Natural killer cell treated with Interleukin-12 subunit alpha and Interleukin-12 subunit beta and Interleukin-15 and Interleukin-18, amount 100 ng/mL, for 72 hours (primary cell): ENCODE measurements around the gene NFE2L2. TPM values are rescaled to one million over a fixed set of nuclear protein-coding genes. Genes with fewer than 3 reads are reported as not detected.

Experiments
- ATAC-seq, 2 donors: fragments of 150-1000 bp; cut with Tn5 transposase in 1 of 2; sonication (Bioruptor Pico), chemical (Tn5 transposase) in 1 of 2; 2 replicates each; pipeline ENCODE4 v1.10.0; 2021
- DNase-seq: peaks from one replicate; pipeline ENCODE4 v3.0.0; 2022; ENCODE audit warnings: low spot score
- H3K27ac Mint-ChIP-seq, 2 donors: 1 replicate in 1 of 2; 2 replicates in 1 of 2; pipeline ENCODE4 v1.8.0; 2022; ENCODE audit warnings: mixed read lengths in 2 of 2, mild to moderate bottlenecking in 1 of 2, moderate library complexity in 1 of 2
- H3K27me3 Mint-ChIP-seq, 2 donors: 1 replicate in 1 of 2; 2 replicates in 1 of 2; pipeline ENCODE4 v1.8.0; 2022; ENCODE audit warnings: mixed read lengths in 2 of 2
- H3K36me3 Mint-ChIP-seq: one replicate; pipeline ENCODE4 v1.8.0; 2022; ENCODE audit warnings: mixed read lengths
- H3K4me1 Mint-ChIP-seq, 2 donors: 1 replicate in 1 of 2; 2 replicates in 1 of 2; pipeline ENCODE4 v1.8.0; 2022; ENCODE audit warnings: low read depth in 2 of 2, mixed read lengths in 2 of 2, mild to moderate bottlenecking in 1 of 2
- H3K4me3 Mint-ChIP-seq: one replicate; pipeline ENCODE4 v1.8.0; 2022; ENCODE audit warnings: mixed read lengths
- H3K9me3 Mint-ChIP-seq: 2 replicates; pipeline ENCODE4 v1.8.0; 2022; ENCODE audit warnings: mixed read lengths
- total RNA-seq, 2 donors: library from RNA; stranded (reverse); gene quantifications; one replicate each; pipeline ENCODE4 v1.2.3, GENCODE V29; 2022

Gene NFE2L2
- total RNA-seq, 2 donors from 2014 or later: 71.2 to 96.6 TPM

DNA sequence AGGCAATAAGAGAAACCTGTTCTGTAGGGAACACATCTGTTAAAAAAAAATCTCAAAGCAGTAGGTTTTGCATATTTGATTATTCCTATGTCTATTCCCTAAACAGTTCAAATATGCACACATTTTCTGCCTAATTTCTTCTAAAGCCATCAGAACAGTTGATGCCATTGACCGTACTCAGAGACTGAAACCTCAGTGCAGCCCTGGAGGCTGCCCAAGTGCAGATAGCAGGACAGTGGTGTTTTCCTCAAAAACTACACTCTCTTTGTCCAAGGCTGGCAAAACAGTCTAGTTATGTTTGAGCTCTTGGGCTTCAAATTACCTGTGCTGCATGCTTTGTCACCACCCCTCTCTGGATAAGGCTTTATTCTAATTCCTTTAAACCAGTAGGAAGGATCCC, 23.3 kb upstream of the NFE2L2 start:
- Mint-ChIP-seq H3K9me3 (no peaks in the 10 kb centered on the region), H3K27me3 (peaks cover 0 to 3% of the 10 kb centered on the region in 2 donors), H3K4me3 (no peak overlapping the region), H3K4me1 (peaks cover 19 to 32% of the 10 kb centered on the region in 2 donors), H3K27ac (no peak overlapping the region), H3K36me3 (no peaks in the 10 kb centered on the region)
- no peak for DNase-seq
- ATAC-seq: no peak

DNA sequence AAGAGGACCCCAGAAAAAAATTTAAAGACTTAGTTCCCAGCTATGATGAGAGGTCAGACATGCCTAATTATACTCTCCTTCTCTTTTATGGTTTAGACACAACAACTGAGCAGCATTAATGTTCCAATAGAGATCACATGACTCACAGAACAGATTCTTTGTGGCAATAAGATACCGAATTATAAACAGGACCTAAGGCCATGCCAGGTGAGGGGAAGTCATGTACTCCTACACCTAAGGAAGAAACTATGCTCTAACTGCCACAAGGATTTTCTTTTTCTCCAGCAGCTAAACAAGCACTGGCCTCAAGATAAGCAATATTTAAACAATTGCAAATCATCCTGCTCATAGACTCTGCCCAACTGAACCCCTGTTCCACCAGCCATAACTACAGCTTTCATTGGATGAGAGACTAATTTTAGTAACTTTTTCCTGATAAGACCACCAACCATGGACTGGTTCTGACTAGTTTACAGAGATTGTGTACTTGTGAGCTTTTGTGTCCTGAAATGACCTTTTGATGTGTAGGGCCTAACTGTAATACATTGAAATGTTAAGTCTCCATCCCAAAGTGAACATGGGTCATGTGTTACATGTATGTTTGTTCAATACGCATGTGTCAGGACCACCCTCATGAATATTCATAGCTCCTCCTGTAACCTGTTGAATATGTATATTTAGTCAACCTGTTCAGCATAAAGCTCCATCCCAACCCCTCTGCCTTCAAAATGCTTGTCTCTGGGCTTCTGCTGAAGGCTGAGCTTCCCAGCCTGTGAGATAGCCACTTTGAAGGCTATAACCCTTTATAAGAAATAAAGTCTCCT, 21.6 kb upstream of the NFE2L2 start:
- H3K9me3 Mint-ChIP-seq: no peaks in the 10 kb centered on the region
- ATAC-seq: no peak
- peaks cover 0 to 3% of the 10 kb centered on the region in 2 donors for H3K27me3 Mint-ChIP-seq
- no peak overlapping the region for H3K4me3 Mint-ChIP-seq
- DNase-seq: no peak
- no peaks in the 10 kb centered on the region for H3K36me3 Mint-ChIP-seq
- H3K27ac Mint-ChIP-seq: peak overlapping the region in 1 of 2 donors; percentile 72
- H3K4me1 Mint-ChIP-seq: peaks cover 20 to 31% of the 10 kb centered on the region in 2 donors

DNA sequence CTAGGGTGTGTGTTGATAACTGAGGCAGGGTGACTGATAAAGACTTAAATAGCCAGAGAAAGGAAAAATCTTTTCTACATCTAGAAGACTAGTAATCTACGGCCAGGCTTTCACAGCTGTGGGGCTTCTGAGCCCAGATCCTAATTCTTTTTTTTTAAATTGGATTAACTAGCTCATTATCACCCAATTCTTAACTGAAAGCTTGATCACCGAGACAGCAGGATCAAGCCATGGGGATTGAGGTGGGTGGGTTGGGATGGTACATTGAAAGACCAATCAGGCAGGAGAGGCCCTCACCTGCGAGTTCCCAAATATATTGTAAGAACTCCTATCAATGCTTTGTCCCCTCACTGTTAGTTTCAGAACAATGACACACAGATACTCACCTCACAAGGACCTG, 20.0 kb upstream of the NFE2L2 start:
- Mint-ChIP-seq H3K27ac (no peak overlapping the region), H3K27me3 (peaks cover 0 to 3% of the 10 kb centered on the region in 2 donors), H3K4me1 (peaks cover 11 to 18% of the 10 kb centered on the region in 2 donors), H3K4me3 (no peak overlapping the region), H3K9me3 (no peaks in the 10 kb centered on the region), H3K36me3 (no peaks in the 10 kb centered on the region)
- DNase-seq (no peak), ATAC-seq (no peak)

DNA sequence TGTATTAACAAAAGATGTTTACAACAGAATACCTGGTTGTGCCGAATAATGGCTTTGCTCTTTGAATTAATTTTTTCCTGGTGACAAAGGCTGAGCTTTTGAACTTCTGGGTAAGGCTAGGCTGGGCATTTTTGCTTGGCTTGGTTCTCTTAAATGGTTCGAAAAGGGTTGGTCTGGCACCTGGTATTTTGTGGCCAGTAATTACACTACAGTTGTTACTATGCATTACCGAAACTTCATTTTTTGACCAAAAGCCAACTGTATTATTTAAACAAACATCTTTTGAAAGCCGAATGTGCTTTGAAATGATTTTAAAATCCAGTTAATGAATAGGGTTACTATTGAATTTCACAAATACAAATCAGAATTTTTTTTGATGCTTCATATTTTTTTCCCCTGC, 19.4 kb upstream of the NFE2L2 start:
- DNase-seq: no peak
- Mint-ChIP-seq H3K4me3 (no peak overlapping the region), H3K27me3 (peaks cover 0 to 3% of the 10 kb centered on the region in 2 donors), H3K9me3 (no peaks in the 10 kb centered on the region), H3K4me1 (peaks cover 8 to 18% of the 10 kb centered on the region in 2 donors), H3K36me3 (no peaks in the 10 kb centered on the region), H3K27ac (no peak overlapping the region)
- no peak for ATAC-seq

DNA sequence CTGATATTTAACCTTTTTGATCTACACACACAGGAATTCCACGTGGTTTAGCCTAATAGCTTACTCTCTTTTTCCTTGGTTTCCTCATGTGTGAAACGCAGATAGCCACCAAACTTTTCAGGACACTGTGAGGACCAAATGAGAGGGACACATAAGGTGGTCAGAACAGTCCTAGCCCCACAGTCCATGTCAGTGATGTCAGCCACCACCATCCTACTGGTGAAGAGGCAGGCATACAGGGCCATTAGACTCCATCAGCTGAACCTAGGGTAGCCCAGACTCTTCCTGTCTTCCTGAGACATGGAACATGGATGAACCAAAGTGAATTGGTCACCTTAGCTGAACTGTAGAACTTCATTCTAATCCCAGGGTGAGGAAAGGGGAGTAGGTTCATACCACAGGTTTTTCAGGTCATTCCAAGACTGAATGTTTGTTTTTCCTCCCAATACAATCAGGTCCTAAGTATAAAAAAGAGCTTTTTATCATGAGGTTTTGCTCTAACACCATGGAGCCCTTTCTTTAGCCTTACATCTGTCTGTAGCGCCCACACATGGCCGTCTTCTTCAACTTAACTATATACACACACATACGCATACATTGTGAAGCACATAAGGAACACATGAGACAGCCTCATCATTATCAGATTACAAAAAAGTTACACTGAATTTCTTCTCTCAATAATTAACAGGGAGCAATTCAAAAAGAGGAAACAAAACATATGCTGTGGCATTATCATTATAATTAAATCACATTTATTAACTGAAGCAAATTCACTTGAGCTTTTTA, 18.5 kb upstream of the NFE2L2 start:
- DNase-seq (no peak), ATAC-seq (no peak)
- peaks cover 8 to 18% of the 10 kb centered on the region in 2 donors for H3K4me1 Mint-ChIP-seq
- H3K27ac Mint-ChIP-seq: no peak overlapping the region
- no peak overlapping the region for H3K4me3 Mint-ChIP-seq
- peaks cover 0 to 3% of the 10 kb centered on the region in 2 donors for H3K27me3 Mint-ChIP-seq
- H3K36me3 Mint-ChIP-seq: no peaks in the 10 kb centered on the region
- no peaks in the 10 kb centered on the region for H3K9me3 Mint-ChIP-seq

DNA sequence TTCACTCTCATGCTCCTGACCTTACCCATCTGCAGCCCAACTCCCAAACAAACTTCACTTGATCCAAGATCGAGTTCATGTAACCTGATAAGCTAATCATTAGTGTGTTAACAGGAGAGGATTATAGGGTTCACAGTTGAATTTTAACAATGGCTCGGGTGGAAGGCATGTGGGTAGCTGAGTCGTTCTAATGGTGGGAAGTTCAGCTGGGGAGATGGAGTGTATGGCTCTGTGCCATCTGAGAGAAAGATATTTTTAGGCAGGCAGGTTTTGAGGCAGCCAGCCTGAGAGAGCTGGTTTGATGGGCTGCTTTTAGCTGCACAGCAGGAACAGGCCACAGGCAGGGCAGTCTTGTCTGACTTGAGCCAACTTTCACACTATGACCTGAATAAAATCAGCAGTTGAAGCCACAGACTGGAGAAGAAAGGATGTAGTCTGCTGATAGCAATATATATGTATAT, 17.7 kb upstream of the NFE2L2 start:
- Mint-ChIP-seq H3K27me3 (peaks cover 0 to 3% of the 10 kb centered on the region in 2 donors), H3K9me3 (no peaks in the 10 kb centered on the region), H3K4me3 (no peak overlapping the region), H3K27ac (no peak overlapping the region), H3K4me1 (peaks cover 8 to 18% of the 10 kb centered on the region in 2 donors), H3K36me3 (no peaks in the 10 kb centered on the region)
- ATAC-seq (no peak), DNase-seq (no peak)

GRCh38 chr2:177281400-177282180, 17.1 kb upstream of the NFE2L2 start:
- peak; percentile 75 to 79 for ATAC-seq
- no peak overlapping the region for H3K4me3 Mint-ChIP-seq
- peaks cover 0 to 3% of the 10 kb centered on the region in 2 donors for H3K27me3 Mint-ChIP-seq
- peaks cover 8 to 18% of the 10 kb centered on the region in 2 donors for H3K4me1 Mint-ChIP-seq
- H3K9me3 Mint-ChIP-seq: no peaks in the 10 kb centered on the region
- H3K36me3 Mint-ChIP-seq: no peaks in the 10 kb centered on the region
- H3K27ac Mint-ChIP-seq: no peak overlapping the region
- DNase-seq: no peak

GRCh38 chr2:177279847-177280246, 15.3 kb upstream of the NFE2L2 start:
- Mint-ChIP-seq H3K4me1 (peaks cover 8 to 18% of the 10 kb centered on the region in 2 donors), H3K4me3 (no peak overlapping the region), H3K27me3 (peaks cover 0 to under 1% of the 10 kb centered on the region in 2 donors), H3K27ac (no peak overlapping the region), H3K36me3 (no peaks in the 10 kb centered on the region), H3K9me3 (no peaks in the 10 kb centered on the region)
- DNase-seq (no peak), ATAC-seq (no peak)

GRCh38 chr2:177275743-177276055, 11.2 kb upstream of the NFE2L2 start:
- no peaks in the 10 kb centered on the region for H3K27me3 Mint-ChIP-seq
- H3K4me3 Mint-ChIP-seq: no peak overlapping the region
- H3K4me1 Mint-ChIP-seq: peaks cover 0 to 3% of the 10 kb centered on the region in 2 donors
- ATAC-seq: no peak
- no peaks in the 10 kb centered on the region for H3K36me3 Mint-ChIP-seq
- no peak overlapping the region for H3K27ac Mint-ChIP-seq
- H3K9me3 Mint-ChIP-seq: no peaks in the 10 kb centered on the region
- DNase-seq: no peak

GRCh38 chr2:177275040-177275742, 10.7 kb upstream of the NFE2L2 start:
- Mint-ChIP-seq H3K4me1 (peaks cover 0 to 3% of the 10 kb centered on the region in 2 donors), H3K27me3 (no peaks in the 10 kb centered on the region), H3K27ac (no peak overlapping the region), H3K9me3 (no peaks in the 10 kb centered on the region), H3K36me3 (no peaks in the 10 kb centered on the region), H3K4me3 (no peak overlapping the region)
- ATAC-seq (no peak), DNase-seq (no peak)

- no peak overlapping the region for H3K4me3 Mint-ChIP-seq
- no peaks in the 10 kb centered on the region for H3K9me3 Mint-ChIP-seq
- no peaks in the 10 kb centered on the region for H3K27me3 Mint-ChIP-seq
These were observed 8.9 kb upstream of the NFE2L2 start for GRCh38 chr2:177273408-177273807.

DNA sequence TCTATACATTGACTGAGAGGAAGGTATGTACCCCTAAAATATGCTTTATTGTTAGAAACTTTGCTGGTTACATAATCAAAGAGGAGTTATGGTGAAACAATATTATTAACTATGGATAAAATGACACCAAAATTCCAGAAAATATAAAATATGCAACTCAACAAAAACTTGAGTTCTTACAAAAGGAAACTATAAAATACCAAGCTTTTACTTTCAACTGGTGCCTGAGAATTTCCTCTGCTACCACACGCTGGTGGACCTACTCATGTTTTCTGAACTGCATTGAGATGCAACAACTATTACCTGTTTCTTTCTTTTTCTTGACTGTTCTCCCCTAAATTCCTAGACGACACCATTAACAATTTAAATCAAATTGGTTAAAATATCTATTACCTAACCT, 8.2 kb upstream of the NFE2L2 start:
- no peaks in the 10 kb centered on the region for H3K36me3 Mint-ChIP-seq
- H3K9me3 Mint-ChIP-seq: no peaks in the 10 kb centered on the region
- H3K27me3 Mint-ChIP-seq: no peaks in the 10 kb centered on the region
- DNase-seq (no peak), ATAC-seq (no peak)
- peaks cover 0 to 3% of the 10 kb centered on the region in 2 donors for H3K4me1 Mint-ChIP-seq
- no peak overlapping the region for H3K4me3 Mint-ChIP-seq
- H3K27ac Mint-ChIP-seq: no peak overlapping the region

More at GRCh38 chr2:177273408-177273807, 8.9 kb upstream of the NFE2L2 start:
- Mint-ChIP-seq H3K36me3 (no peaks in the 10 kb centered on the region), H3K27ac (no peak overlapping the region), H3K4me1 (peaks cover 0 to 3% of the 10 kb centered on the region in 2 donors)
- DNase-seq (no peak), ATAC-seq (no peak)

- no peak overlapping the region for H3K27ac Mint-ChIP-seq
These were observed 7.6 kb upstream of the NFE2L2 start for GRCh38 chr2:177271981-177272666.

More at GRCh38 chr2:177271981-177272666, 7.6 kb upstream of the NFE2L2 start:
- no peaks in the 10 kb centered on the region for H3K27me3 Mint-ChIP-seq
- H3K4me1 Mint-ChIP-seq: peaks cover 0 to 3% of the 10 kb centered on the region in 2 donors
- H3K4me3 Mint-ChIP-seq: no peak overlapping the region
- no peaks in the 10 kb centered on the region for H3K36me3 Mint-ChIP-seq
- no peak for ATAC-seq
- DNase-seq: no peak
- H3K9me3 Mint-ChIP-seq: no peaks in the 10 kb centered on the region
